H54 (cell line): ENCODE data around the gene AKR1B15.

Source experiments
- DNase-seq: peaks from one replicate; pipeline ENCODE4 v3.0.0; 2011; ENCODE audit warnings: low spot score, mixed read lengths; ENCODE audit not compliant: insufficient read length
- FAIRE-seq: peaks from 3 replicates; lab custom pipeline; 2011; peaks lifted over from hg19 to GRCh38; lab: Jason Lieb, UNC
- POLR2A ChIP-seq: IDR thresholded peaks from 2 replicates; pipeline ENCODE4 v1.6.1; 2011; ENCODE audit warnings: low read depth, mild to moderate bottlenecking, low read length

AKR1B15 gene

DNA sequence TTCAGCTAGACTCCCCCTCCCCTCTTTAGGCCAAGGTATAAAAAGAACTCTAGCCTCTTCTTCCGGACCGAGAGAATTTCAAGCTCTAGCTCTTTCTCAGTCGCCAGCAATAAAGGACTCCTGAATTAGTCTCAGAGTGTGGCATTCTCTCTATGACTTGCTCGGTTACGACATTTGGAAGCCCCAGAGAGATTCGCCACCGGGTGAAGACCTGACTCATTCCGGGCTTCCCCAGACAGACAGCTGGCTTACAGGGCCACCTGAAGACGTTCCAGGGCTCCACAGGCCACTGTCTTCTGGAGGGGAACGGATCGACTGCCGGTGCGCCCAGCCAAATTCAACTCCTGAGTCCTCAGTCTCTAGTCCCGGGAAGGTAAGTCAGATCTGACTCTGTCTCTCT is at the start of gene AKR1B15:
Gene AKR1B15, plus strand, starts transcription at position 234 of the 400 bp plus-strand sequence. CDS start 15,510 bp downstream, outside the sequence.
- TF ChIP-seq POLR2A = no peak
- DNase-seq = no peak
- no peak for FAIRE-seq

DNA sequence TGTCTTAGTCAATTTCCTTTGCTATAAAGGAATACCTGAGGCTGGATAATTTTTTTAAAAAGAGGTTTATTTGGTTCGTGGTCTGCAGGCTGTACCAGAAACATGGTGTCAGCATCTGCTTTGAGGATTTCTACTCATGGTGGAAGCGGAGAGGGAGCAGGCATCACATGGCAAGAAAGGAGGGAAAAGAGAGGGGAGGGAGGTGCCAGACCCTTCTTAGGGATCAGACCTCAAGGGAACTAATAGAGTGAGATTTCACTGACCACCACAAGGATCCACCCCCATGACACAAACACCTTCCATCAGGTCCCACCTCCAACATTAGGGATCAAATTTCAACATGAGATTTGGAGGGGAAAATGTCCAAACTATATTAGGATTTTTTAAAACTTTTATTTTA is 48.5 kb upstream of the AKR1B15 start:
- TF ChIP-seq POLR2A = no peak
- DNase-seq (no peak), FAIRE-seq (no peak)

DNA sequence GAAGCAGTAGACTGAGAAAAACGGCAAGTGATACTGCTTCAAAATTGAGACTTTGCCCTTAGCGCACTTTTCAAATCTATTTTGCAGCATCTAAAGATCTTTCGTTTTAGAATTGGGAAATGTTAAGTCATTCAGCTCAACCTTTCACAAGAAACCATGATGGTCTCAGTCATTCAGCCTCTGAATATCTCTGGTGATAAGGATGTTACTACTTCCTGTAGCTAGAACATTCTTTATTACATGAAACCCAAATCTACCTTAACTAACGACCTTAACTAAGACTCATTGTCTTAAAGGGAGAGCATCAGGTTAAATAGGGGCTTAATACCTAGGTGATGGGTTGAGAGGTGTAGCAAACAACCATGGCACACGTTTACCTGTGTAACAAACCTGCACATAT is 47.9 kb upstream of the AKR1B15 start:
- no peak for TF ChIP-seq POLR2A
- FAIRE-seq = no peak
- DNase-seq = no peak

DNA sequence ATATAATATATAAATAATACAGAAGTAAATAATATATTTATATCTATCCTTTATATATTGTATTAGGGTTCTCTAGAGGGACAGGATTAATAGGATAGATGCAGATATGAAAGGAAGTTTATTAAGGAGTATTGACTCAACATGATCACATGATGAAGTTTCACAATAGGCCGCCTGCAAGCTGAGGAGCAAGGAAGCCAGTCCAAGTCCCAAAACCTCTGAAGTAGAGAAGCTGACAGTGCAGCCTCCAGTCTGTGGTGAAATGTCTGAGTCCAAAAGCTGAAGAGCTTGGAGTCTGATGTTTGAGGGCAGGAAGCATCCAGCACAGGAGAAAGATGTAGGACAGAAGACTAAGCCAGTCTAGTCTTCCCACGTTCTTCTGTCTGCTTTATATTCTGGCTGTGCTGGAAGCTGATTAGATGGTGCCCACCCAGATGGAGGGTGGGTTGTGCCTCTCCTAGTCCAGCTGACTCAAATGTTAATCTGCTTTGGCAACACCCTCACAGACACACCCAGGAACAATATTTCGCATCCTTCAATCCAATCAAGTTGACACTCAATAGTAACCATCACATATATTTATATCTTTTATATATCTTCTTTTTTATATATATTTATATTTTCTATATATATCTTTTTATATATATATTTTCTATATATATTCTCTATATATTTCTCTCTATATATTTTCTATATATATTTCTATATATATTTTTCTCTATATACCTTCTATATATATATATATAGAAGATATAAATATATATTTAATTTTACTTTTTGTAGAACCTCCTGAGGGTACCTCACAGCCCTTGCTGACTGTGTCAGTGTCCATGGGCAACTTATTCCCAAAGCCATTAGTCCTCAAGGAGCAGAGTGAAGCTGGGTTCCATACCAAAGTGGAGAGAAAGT is 46.2 kb upstream of the AKR1B15 start:
- FAIRE-seq (no peak), DNase-seq (no peak)
- TF ChIP-seq POLR2A = no peak

DNA sequence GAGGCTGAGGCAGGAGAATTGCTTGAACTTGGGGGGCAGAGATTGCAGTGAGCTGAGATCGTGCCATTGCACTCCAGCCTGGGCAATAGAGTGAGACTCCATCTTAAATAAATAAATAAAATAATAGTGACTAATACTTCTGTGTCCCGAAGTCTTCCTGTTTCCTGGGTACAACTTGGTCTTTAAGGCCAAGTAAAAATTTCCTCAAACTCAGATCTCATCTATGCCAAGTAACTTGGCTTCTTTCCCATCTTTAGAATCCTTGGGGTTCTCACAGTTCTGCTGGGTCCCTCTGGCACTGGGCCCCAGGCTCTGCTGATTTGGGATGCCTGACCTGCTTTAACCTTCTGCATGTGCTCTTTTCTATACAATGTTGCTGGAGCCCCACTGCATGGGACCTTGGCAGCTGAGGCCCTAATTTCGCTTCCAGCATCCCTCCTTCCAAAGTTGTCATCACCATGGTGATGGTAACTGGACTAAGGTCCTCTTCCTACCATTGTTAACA is 44.2 kb upstream of the AKR1B15 start:
- DNase-seq (no peak), FAIRE-seq (no peak)
- no peak for TF ChIP-seq POLR2A

DNA sequence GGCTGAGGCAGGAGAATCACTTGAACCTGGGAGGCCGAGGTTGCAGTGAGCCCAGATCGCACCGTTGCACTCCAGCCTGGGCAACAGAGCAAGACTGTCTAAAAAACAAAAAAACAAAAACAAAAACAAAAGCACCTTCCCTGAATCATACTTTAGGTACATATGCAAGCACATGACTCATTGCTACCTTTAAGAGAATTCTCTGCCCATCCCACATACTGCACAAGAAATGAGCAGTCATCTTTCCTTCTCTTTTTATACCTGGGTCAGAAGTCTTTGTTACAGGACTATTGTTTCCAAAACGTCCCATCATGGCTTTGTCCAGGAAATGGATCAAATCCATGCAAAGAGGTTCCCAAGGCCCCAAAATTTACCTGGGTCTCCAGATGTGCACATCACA is 43.1 kb upstream of the AKR1B15 start:
- DNase-seq = no peak
- TF ChIP-seq POLR2A = no peak
- FAIRE-seq = no peak

DNA sequence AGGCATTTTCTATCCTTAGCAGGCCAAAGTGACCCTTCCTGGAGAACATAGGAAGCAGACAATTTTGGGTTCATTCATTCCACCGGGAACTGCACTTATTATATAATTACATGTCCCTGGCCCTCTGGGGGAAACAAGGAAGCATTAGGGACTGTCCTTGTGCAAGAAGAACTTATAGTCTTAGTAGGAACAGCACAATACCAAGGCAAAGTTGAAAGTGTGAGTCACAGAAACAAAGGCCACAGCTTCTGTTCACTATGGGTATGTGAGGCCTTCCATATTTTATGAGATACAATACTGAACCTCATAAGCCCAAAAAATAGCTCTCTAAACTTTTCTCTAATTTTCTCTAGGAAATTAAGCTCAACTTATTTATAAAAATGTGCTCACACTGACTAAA is 39.9 kb upstream of the AKR1B15 start:
- TF ChIP-seq POLR2A = no peak
- DNase-seq = no peak
- FAIRE-seq = no peak

DNA sequence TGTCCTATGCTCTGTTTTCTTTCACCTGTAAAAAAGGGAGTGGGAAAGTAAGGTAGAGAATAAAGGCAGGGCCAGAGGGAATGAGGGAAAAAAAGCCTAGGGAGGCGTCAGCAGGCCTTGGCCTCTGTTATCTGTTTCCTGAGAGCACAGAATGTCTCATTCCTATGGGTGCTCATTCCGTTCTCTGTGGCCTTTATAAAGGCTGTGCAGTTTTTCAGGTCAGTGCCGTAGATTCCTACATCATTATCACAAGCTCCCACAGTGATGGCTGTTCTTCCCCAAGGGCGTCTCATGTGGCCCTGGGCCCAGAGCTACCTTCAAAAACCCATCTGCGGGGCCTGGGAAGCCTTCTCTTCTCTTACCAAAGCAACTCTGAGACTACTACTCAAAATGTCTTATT is 38.3 kb upstream of the AKR1B15 start:
- TF ChIP-seq POLR2A = no peak
- DNase-seq = no peak
- no peak for FAIRE-seq

DNA sequence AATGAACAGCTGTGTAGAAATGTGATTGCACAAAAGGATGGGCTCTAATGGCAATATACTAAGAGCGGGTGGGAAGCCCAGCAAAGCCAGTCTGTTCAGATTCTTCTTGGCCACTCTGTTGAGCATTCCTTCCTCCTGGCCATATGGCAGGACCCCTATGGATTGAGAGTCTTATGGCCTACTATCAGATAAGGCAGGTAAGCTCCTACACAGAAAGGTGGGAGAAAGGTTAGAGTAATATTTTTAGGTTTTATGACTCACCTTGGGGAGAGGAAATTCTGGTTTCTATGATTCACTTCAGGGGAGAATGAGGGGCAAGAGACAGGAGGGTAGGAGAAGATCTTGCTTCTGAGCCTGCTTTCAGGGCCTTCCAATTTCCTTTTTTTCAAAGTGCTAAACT is 36.6 kb upstream of the AKR1B15 start:
- no peak for DNase-seq
- FAIRE-seq = no peak
- no peak for TF ChIP-seq POLR2A

DNA sequence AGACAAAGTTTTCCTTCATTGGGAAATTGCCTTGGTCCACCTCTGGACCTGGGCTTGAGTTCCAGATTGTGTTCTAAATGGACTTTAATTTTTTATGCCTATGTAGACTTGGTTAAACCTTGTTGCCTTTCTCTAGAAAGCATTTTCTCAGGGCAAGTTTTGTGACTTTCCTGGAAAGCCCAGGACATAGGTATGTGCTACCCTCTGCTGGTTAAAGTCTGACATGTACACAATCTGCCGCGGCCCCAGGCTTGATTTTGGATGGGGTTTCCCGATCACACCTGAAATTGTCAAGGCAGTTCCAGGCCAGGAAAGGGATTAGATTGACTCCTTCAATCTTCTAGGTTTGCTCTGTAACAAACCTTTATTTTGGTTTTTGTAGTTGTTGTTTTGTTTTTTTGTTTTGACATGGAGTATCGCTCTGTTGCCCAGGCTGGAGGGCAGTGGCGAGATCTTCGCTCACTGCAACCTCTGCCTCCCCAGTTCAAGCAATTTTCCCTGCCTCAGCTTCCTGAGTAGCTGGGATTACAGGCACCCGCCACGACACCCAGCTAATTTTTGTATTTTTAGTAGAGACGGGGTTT is 35.6 kb upstream of the AKR1B15 start:
- peak; percentile 29 for DNase-seq
- no peak for TF ChIP-seq POLR2A
- FAIRE-seq = no peak

DNA sequence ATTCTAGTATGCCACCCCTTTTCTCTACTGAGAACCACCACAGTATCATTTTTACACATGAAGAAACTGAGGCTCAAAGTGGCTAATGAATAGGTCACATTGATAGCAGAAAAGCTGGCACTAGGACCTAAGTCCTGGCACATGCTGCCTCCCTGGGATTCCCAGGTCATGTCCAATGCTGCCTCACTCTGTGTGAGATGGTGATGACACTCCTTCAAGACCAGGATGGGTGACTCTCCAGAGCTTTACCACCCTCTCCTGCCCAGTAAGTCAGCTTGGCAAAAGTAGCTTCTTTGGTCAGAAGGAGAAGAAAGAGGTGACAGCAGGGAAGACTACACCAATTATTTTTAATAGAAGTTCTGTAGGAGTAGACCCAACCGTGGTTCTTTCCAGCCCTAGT is 34.8 kb upstream of the AKR1B15 start:
- no peak for FAIRE-seq
- no peak for DNase-seq
- TF ChIP-seq POLR2A = no peak

DNA sequence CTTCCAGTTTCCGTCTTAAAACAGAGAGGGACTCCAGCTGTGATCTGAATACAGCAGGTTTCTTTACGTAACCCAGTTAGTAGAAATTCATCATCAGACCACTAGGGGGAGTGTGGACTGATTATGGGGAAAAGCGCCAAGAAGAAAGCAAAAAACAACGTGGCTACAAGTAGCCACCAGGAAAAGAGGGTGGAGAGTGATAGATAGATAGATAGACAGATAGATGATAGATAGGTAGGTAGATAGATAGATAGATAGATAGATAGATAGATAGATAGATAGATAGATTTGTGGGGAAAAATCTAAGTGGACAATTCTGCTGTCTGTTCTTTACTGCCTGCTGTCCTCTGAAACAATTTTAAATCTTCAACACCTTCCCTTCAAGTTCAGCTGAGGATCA is 34.2 kb upstream of the AKR1B15 start:
- peak; percentile 29 for DNase-seq
- TF ChIP-seq POLR2A = no peak
- no peak for FAIRE-seq

DNA sequence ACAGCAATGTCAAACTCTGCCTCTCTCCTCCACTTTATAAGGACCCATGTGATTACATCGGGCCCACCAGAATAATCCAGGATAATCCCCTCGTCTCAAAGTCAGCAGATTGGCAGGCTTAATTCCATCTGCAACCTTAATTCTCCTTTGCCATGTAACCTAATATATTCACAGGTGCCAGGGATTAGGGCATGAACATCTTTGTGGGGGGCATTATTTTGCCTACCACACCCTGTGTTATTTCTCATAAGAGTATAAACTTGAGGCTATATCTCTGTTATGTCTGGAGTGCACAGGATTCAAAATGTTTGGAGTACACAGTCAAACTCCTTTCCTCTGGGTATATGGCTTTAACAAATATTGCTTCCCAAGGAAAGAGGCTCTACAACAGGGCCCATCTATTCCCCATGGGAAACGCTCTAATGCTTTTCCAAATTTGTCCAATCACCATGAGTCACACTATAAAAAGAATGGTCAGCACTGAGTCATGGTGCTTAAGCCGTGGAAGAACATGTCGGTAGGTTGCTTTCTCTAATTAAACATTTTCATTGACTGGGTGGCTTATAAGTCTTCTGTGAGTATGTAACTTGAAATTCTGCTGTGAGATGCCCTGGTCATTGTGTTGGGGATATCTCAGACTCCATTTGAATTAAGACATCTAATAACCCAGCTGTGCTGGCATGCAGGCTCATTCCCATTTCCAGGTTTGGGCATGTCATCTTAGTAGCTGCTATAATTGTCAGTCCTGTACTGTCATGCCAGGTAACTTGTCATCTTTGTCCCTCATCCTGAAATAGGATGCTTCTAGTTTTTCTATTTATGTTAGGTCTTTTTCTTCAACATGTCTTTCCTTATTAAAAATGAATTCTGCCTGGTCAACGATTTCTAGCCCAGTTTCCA is 33.1 kb upstream of the AKR1B15 start:
- peak; percentile 42 for DNase-seq
- no peak for FAIRE-seq
- TF ChIP-seq POLR2A = no peak

DNA sequence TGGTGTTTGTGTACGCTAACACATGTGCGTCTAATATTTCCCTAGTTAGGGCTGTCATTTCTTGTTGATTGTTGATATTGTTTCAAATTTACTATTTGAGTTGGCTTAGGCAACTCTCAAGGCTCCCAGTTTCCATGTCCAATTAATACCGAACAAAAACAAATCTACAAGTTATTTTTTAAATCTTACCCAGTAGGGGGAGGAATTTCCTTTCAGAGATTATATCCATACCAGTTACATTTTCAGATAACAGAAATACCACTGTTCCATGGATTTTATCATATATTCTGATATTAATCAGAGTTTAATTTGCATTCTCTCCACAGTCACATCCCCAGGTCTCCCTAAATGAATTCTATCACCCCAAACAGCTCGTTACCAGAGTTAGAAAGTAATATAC is 28.8 kb upstream of the AKR1B15 start:
- no peak for TF ChIP-seq POLR2A
- FAIRE-seq (no peak), DNase-seq (no peak)
